Activated CD8-positive, alpha-beta memory T cell treated with anti-CD3 and anti-CD28 coated beads for 36 hours (primary cell): ENCODE results near the gene MFSD6L. TPM values are rescaled to one million over a fixed set of nuclear protein-coding genes. Genes with fewer than 3 reads are reported as not detected.

Experiments
- CTCF ChIA-PET: fragments of 350-600 bp; sonication (Branson Sonifier 250); formaldehyde crosslinking; loops from one replicate; lab custom pipeline; 2021; ENCODE audit warnings: antibody characterized with exemption; lab: Charles Lee
- POLR2A ChIA-PET: fragments of 350-600 bp; sonication (Branson Sonifier 250); formaldehyde crosslinking; loops from one replicate; lab custom pipeline; 2021; ENCODE audit warnings: antibody characterized with exemption; lab: Charles Lee
- total RNA-seq, 2 experiments: library from RNA; stranded (reverse); gene quantifications; one replicate each; pipeline ENCODE4 v1.2.3, GENCODE V29; 2021

The MFSD6L gene
- total RNA-seq, 2 experiments from 2014 or later, result not detected

DNA sequence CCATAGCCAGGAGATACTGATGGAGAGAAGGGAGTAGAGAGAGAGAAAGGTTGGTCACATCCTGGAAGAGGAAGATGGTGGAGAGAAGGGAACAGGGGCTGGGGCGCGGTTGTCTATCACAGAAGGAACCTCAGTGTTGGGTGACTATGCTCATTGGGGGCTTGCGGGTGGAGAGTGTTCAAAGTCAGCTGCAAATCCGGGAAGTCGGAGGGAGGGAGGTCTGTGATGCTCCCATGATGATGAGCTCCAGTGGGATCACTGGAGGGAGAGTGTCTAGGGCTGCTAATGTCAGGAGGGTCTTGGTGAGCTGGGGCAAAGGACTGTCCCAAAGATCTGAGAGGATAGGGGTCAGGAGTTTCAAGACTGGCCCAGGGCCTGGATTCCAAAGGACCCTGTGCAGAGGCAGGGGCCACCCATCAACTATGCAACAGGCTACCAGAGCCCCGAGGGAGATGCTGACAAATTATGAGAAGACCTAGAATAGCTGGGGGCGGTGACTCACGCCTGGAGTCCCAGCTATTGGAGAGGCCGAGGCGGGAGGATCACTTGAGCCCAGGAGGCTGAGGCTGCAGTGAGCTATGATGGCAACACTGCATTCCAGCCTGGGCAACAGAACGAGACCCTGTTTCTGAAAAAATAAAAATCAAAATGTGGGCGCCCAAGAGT lies 43.4 kb downstream of the MFSD6L start:
- POLR2A ChIA-PET, result no interaction called here
- CTCF ChIA-PET, result no interaction called here

DNA sequence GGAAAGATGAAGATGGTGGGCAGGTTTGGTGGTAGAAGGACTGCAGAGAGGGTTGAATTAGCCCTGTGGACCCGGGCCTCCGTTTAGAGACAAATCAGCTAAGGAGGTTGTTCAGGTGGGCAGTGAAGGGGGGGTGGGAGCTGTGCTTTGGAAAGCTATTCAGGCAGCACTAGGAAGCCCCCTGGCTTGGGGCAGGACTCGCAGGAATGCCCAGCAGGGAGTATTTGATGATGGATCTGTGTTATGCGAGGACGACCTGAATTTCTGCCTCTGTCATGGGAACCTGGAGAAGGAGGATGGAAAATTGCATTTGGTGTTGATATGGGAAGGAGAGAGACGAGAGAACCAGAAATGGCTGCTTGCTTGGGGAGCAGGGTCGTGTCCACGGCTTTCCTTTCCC lies 44.3 kb downstream of the MFSD6L start:
- ChIA-PET POLR2A (no interaction called here), CTCF (interaction anchor here (1.8 kb wide), 1 partner anchor 31 kb away, joined by 6 read pairs; no protein-coding TSS in a partner anchor)

DNA sequence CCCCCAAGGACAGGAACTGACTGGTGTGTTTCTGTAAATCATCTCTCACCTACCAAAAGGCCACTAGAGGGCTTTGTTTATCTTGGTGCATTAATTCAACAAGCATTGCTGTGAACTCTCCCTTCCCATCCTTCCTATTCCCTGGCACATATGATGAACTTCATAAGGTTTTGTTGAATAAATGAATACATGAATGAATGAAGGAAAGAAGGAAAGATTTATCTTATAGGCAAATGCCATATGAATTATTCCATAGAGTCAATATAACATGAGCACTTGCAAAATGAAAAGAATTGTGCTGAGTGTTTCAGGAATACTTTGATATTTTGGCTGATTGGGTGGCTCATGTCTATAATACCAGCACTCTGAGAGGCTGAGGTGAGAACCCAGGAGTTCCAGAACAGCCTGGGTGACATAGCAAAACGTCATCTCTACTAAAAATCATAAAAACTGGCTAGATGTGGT lies 45.2 kb downstream of the MFSD6L start:
- POLR2A ChIA-PET, result no interaction called here
- CTCF ChIA-PET, result interaction anchor here (1.8 kb wide), 1 partner anchor 32 kb away, joined by 6 read pairs; no protein-coding TSS in a partner anchor

DNA sequence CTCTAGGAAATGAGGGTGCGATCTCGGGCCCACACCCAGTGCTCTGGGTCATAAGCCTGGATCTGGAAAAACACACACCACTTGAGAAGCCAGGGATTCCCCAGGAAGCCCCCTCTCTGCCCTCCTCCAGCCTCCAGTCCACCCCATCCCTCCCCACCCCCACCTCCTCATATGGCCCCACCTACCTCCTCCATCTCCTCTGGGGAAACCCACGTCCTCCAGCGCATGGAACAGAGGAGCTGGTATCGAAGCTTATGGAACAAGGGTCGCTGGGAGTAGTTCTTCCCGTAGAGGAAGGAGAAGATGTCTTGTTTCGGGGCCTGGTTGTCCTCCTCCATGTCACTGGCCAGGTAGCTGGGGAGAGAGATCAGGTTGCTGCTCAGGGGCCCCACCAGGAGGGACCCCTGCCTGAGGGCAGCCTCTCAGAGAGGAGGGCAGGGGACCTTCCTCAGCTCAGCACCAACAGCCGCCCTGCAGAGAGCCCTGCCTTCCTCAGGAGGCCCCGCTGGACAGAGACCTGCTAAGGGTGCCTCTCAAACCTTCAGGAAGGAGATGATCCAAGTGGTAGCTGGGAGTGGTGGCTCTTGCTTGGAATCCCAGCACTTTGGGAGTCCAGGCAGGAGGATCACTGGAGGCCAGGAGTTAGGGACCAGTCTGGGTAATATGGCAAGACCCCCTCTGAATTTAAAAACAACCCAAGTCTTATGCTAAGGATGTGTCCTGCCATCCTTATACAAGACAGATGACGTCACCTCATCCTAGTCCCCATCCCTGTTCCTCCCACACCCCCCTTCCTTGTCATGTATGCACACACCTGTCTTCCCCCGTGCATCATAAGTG lies 45.8 kb downstream of the MFSD6L start:
- POLR2A ChIA-PET, result no interaction called here

DNA sequence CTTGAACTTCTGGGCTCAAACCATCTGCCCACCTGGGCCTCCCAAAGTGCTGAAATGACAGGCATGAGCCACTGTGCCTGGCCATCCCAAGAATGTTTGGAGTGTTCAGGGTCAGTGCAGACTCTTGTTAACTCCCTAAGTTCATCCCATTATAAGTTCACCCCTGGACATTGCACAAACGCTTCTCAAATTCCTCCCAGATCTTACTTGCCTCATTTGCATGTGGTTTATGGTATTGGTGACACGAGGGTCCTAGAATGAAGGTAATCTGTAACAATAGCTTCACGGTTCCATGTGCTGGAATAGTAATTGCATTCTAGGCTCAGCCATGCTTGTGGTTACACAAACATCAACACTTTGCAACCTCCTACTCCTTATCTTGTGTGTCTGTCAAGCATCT lies 49.5 kb downstream of the MFSD6L start:
- ChIA-PET CTCF (no interaction called here), POLR2A (no interaction called here)

More for the DNA sequence above, 45.8 kb downstream of the MFSD6L start:
- CTCF ChIA-PET, result interaction anchor here (0.5 to 1.8 kb wide), 4 partner anchors 12 to 248 kb away, joined by 3 to 6 read pairs (median 4); no protein-coding TSS in a partner anchor

DNA sequence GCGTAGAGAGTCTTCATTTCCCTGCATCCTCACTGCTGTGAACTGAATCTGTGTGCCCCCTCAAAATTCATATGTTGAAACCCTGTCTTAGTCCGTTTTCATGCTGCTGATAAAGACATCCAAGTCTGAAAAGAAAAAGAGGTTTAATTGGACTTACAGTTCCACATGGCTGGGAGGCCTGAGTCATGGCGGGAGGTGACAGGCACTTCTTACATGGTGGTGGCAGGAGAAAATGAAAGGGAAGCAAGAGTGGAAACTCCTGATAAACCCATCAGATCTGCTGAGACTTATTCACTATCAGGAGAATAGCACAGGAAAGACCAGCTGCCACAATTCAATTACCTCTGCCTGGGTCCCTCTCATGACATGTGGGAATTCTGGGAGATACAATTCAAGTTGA lies 51.4 kb downstream of the MFSD6L start:
- CTCF ChIA-PET, result interaction anchor here (0.6 to 2.8 kb wide), 2 partner anchors 207 to 337 kb away, joined by 7 to 20 read pairs; no protein-coding TSS in a partner anchor
- POLR2A ChIA-PET, result no interaction called here

Other genes starting within 250 kb of the MFSD6L start
- gene MYH10, start 168.6 kb downstream of the MFSD6L start, total RNA-seq, result 10 to 100 TPM; 11.8 to 13.1 TPM
- under 1 TPM in 1 of 2 experiments, not detected in 1; 0.59 TPM for gene CCDC42, start 54.5 kb downstream of the MFSD6L start, total RNA-seq
- gene SPDYE4, start 40.8 kb downstream of the MFSD6L start, total RNA-seq, result not detected
- under 1 TPM; 0.30 to 0.46 TPM for gene PIK3R6, start 68.3 kb upstream of the MFSD6L start, total RNA-seq
- 10 to 100 TPM; 23.2 to 24.6 TPM for gene PIK3R5, start 166.3 kb upstream of the MFSD6L start, total RNA-seq
- under 1 TPM; 0.40 to 0.42 TPM for gene NTN1, start 222.1 kb upstream of the MFSD6L start, total RNA-seq